ENCODE measurements around the gene NUDT21. TPM values are rescaled to one million over a fixed set of nuclear protein-coding genes. Genes with fewer than 3 reads are reported as not detected.
"Not testable (repeated sequence)": the region's sequence is repeated elsewhere in the genome, so short reads cannot be mapped to it uniquely, and the experiment has no call there.

The NUDT21 gene
- total RNA-seq (ENCODE audit: insufficient read depth, low replicate concordance) = 68.4 TPM

DNA sequence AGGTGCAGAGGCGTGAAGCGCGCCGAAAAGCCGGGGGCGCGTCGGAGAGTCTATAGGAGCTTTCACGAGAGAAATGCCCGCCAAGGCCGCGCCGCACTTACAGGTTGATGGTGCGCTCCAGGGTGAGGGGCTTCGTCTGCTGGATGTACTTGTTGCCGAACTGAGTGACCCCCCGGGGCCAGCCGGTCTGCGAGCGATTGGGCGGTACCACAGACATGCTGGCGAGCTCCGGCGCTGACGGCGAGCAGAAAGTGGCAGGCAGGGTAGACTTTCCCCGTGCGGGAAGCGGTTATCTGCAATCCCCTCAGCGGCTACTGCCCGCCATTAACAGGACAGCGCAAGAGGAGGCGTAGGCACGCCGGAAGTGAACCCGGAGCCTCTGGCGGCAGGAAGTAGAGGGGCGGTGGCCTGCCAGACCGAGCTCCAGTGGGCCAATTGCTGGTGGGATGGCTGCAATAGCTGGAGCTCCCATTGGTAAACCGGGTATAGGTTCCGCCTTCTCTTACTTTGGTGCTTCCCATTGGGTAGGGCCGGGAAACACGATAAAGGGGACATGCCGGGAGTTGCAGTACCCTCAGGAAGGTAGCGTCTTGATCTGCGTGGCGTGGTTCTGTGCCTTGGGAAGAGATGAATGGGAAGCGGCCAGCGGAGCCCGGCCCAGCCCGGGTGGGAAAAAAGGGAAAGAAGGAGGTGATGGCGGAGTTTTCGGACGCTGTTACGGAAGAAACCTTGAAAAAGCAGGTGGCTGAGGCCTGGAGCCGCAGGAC is at the start of gene NUDT21, which contains the start of gene OGFOD1:
NUDT21 (minus strand) TSS at position 347 of the 767 bp plus-strand sequence; CDS start at position 217, 130 bp downstream.
OGFOD1 (plus strand) TSS at position 569 of the 767 bp plus-strand sequence; CDS start at position 628, 59 bp downstream.
- DNase-seq (ENCODE audit: low spot score) = peak; percentile 99

DNA sequence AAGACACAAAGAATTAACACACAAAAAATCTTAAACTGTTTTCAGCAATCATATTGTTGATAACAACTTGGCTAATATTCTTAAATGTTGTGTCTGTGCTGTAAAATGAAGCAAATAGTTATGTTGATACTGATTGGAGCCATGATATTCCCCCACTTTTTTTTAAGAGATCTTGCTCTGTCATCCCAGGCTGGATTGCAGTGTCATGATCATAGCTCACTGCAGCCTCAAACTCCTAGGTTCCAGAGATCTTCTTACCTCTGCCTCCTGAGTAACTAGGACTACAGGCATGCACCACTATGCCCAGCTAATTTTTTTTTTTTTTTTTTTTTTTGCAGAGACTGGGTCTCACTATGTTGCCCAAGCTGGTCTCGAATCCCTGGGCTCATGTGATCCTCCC is 42.7 kb upstream of the NUDT21 start:
- no peak for DNase-seq (ENCODE audit: low spot score)

DNA sequence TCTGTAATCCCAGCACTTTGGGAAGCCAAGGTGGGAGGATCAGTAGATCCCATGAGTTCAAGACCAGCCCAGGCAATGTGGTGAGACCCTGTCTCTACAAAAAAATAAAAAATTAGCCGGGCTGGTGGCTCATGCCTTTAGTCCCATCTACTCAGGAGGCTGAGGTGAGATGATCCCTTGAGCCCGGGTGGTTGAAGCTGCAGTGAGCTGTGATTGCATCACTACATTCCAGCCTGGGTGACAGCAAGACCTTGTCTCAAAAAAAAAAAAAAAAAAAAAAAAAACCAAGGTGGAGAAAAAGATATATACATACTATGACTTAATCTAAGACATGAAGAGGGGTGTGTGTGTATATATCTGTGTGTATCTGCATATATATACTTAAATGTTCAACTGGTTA is 42.0 kb upstream of the NUDT21 start:
- no peak for DNase-seq (ENCODE audit: low spot score)

- no peak for DNase-seq (ENCODE audit: low spot score)
Measured at GRCh38 chr16:56491657-56492261, 40.6 kb upstream of the NUDT21 start.

GRCh38 chr16:56488868-56489267 is 37.7 kb upstream of the NUDT21 start:
- DNase-seq (ENCODE audit: low spot score) = not testable (repeated sequence)

GRCh38 chr16:56488035-56488434 is 36.9 kb upstream of the NUDT21 start:
- DNase-seq (ENCODE audit: low spot score) = no peak

DNA sequence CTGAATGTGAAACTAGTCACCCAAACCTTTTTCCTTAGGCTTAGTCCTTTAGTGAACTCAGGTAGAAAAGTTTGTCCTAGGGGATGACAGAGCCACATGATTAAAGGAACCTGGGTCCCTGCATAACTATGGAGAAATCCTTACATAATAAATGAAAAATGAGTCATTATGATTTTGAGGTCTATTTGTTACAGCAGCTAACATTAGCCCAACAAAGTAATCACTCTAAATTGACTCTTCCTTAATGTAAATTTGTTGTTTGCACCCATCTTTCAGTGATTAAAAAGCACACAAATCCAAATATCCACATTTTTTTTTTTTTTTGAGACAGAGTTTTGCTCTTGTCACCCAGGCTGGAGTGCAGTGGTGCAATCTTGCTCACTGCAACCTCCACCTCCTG is 32.3 kb upstream of the NUDT21 start:
- no peak for DNase-seq (ENCODE audit: low spot score)

GRCh38 chr16:56482683-56483236 is 31.6 kb upstream of the NUDT21 start:
- no peak for DNase-seq (ENCODE audit: low spot score)

- DNase-seq (ENCODE audit: low spot score) = no peak
Measured at GRCh38 chr16:56481468-56482122, 30.5 kb upstream of the NUDT21 start.

DNA sequence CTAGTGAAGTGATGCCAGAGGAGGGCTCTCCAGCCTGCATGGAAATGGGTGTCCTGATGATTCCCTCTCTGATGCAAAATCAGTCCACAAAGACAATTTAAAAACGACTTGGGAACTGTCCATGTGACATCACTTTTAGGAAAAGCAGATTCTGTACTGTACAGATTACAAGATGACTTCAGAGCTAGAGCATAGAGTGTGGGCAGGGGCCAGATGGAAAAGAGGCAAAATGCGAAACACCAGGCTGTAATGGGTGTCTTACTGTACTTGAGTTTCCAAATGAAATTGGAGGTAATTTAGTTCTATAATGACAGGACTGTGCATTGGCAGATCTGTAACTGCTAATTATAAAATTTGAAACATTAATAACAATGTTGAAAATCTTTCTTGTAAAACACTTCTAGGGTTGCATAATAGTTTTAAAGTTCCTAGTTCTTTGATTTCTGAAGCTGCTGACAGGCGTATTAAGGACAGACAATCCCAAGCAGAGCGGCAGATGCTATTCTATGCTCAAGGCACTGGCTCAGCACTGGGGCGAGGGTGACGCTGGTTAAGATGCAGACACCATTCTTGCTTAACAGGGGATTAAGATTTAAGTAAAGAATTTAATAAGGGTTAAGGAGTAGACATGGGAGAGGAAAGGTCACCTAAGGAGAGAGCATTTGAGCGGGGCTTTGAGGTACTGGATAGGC is 29.8 kb upstream of the NUDT21 start:
- DNase-seq (ENCODE audit: low spot score) = peak; percentile 45

GRCh38 chr16:56479469-56479868 is 28.3 kb upstream of the NUDT21 start:
- no peak for DNase-seq (ENCODE audit: low spot score)

GRCh38 chr16:56478281-56479049 is 27.3 kb upstream of the NUDT21 start:
- no peak for DNase-seq (ENCODE audit: low spot score)

GRCh38 chr16:56477096-56477878 is 26.2 kb upstream of the NUDT21 start:
- DNase-seq (ENCODE audit: low spot score) = peak; percentile 5

- DNase-seq (ENCODE audit: low spot score) = no peak
Measured at GRCh38 chr16:56475201-56475600, 24.1 kb upstream of the NUDT21 start.

DNA sequence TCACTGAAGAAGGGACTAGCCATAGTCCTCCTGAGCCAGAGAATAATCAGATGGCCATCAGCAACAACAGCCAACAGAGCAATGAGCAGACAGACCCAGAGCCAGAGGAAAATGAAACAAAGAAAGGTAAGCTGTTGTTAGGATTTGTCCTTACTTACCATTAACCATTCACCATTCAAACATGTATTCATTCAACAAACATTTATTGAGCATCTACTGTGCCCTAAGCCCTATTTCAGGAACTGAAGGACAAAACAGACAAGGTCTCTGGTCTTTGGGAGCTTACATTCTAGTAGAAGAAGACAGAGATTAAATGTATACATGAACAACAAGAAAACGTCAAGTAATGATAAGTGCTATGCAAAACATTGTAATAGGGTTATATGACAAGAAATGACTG is 19.5 kb upstream of the NUDT21 start:
- no peak for DNase-seq (ENCODE audit: low spot score)

DNA sequence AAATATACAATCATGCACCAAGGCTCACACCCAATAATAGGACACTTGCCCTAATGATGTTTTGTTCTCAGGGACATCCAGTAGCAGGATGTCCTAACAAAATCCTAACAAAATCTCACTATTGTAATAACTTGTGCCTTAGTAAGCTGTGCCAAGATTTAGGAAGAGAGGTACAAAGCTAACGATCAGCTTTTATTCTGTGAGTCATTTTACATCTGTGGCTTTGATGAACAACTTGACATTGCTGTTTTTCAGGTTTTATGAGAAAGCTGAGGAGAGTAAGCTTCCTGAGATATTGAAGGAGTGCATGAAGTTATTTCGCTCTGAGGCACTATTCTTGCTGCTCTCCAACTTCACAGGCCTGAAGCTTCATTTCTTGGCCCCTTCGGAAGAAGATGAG is 19.1 kb upstream of the NUDT21 start:
- DNase-seq (ENCODE audit: low spot score) = peak; percentile 58

DNA sequence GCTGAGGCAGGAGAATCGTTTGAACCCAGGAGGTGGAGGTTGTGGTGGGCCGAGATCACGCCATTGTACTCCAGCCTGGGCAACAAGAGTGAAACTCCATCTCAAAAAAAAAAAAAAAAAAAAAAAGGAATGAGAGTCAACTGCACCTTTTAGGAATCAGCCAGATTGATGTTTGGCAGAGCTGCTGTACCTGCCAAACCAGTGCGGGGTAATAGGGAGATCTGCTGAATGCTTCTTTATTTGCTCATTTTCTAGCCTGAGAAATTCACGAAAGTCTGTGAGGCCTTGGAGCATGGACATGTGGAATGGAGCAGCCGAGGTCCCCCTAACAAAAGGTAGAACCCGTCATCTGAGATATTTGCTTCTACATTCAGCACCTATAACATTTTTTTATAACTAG is 18.6 kb upstream of the NUDT21 start:
- DNase-seq (ENCODE audit: low spot score) = no peak

- no peak for DNase-seq (ENCODE audit: low spot score)
Measured at GRCh38 chr16:56468800-56469199, 17.7 kb upstream of the NUDT21 start.

DNA sequence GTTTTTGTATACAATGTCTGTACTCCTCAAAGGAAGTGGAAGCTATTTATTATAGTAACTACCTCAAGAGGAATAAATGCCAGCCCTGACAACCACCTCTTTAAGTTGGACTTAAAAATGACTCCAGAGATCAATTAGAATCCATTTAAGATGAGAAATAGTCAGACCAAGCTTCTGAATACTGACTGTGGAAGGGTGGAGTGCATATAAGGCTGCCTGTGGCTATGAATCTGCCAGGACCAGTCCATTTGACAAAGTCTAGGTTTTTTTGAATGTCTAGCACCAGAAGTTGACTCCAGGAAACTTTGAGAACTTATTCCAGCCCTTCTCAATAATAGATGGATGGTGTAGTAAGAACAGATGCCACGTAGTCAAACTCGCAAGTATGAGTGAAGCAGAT is 15.2 kb upstream of the NUDT21 start:
- DNase-seq (ENCODE audit: low spot score) = no peak

DNA sequence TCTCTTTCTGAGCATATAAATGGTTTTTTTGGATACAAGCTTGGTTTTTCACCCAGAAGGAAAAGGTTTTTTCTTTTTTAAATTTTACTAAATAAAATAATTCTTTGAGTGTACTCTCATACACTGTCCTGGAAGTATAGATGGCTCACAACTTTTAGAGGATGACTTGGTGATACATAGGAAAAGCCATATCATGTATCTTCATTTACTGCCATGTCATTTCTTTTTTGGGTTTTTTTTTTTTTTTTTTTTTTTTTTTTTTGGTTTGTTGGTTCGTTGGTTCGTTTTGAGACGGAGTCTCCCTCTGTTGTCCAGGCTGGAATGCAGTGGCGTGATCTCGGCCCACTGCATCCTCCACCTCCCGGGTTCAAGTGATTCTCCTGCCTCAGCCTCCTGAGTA is 12.0 kb upstream of the NUDT21 start:
- DNase-seq (ENCODE audit: low spot score) = no peak
